Spinal cord (tissue), 10 donors: ENCODE data around the gene TEFM. TPM values are rescaled to one million over a fixed set of nuclear protein-coding genes. Genes with fewer than 3 reads are reported as not detected.

Source experiments
- DNase-seq, 6 donors: peaks; one replicate each; pipeline versions ENCODE4 v3.0.0 to v3.0.0-alpha.2; 2013 to 2015; ENCODE audit warnings: low spot score in 6 of 6, low read depth in 4 of 6
- H3K27ac ChIP-seq: one replicate; pipeline ENCODE4 v1.5.1; 2013; ENCODE audit warnings: low read depth, low read length, control low read depth
- H3K27me3 ChIP-seq: one replicate; pipeline ENCODE4 v1.6.1; 2013; ENCODE audit warnings: low read length; ENCODE audit not compliant: control insufficient read depth, insufficient read depth
- H3K36me3 ChIP-seq: one replicate; pipeline ENCODE4 v1.6.1; 2013; ENCODE audit warnings: low read length; ENCODE audit not compliant: control insufficient read depth, insufficient read depth
- H3K4me1 ChIP-seq: one replicate; pipeline ENCODE4 v1.6.1; 2013; ENCODE audit warnings: low read length; ENCODE audit not compliant: control insufficient read depth, insufficient read depth
- H3K4me3 ChIP-seq: one replicate; pipeline ENCODE4 v1.5.1; 2013; ENCODE audit warnings: low read depth, low read length, control low read depth
- H3K9me3 ChIP-seq: one replicate; pipeline ENCODE4 v1.6.1; 2013; ENCODE audit warnings: low read length; ENCODE audit not compliant: control insufficient read depth, insufficient read depth
- WGBS: methylation state at CpG from one replicate; pipeline ENCODE4 v1.1.5; 2013; ENCODE audit warnings: missing lambda C conversion rate; ENCODE audit not compliant: insufficient coverage; 5-methylcytosine and 5-hydroxymethylcytosine counted together
- polyA plus RNA-seq, 2 donors: library from polyadenylated mRNA; unstranded; fragments of 120-200 nt; gene quantifications; one replicate each; pipeline ENCODE4 v1.2.1, GENCODE V29; 2013; ENCODE audit not compliant: insufficient read length in 2 of 2
- small RNA-seq: library from RNA; depleted of rRNA; stranded (forward); fragments of <200 nt; gene quantifications from one replicate; pipeline ENCODE3, GENCODE V24; 2014; ENCODE audit warnings: low replicate concordance
- total RNA-seq, 2 donors: library from RNA; depleted of rRNA in 1 of 2; stranded (reverse); fragments of 120-200 nt in 1 of 2; fragments of >200 nt in 1 of 2; gene quantifications; one replicate each; pipeline versions ENCODE4 v1.2.3 to v1.2.4, GENCODE V29; 2013 to 2014
- donor health status: healthy.

TEFM gene
- total and polyA plus RNA-seq, 4 donors, result 13.4 to 22.2 (median 18.4) TPM

DNA sequence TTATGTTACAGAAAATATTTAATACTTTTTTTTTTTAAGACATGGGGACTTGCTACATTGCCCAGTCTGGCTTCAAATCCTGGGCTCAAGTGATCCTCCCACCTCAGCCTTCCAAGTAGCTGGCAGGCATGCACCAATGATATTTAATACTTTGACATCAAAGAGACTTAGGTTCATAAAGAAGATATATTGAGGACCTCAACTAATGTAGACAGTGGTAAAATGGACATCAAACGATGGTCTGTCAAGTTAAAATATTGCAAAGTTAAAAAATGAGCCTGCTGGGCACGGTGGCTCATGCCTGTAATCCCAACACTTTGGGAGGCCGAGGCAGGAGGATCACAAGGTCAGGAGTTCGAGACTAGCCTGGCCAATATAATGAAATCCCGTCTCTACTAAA, 8.7 kb downstream of the TEFM start:
- Histone ChIP-seq H3K4me1 (no peaks in the 10 kb centered on the region), H3K27me3 (no peaks in the 10 kb centered on the region), H3K27ac (no peak overlapping the region), H3K36me3 (peaks cover 13% of the 10 kb centered on the region), H3K4me3 (no peak overlapping the region), H3K9me3 (no peaks in the 10 kb centered on the region)
- 86% methylated on average over 3 of the region's 5 CpGs for WGBS
- DNase-seq, result no peak

DNA sequence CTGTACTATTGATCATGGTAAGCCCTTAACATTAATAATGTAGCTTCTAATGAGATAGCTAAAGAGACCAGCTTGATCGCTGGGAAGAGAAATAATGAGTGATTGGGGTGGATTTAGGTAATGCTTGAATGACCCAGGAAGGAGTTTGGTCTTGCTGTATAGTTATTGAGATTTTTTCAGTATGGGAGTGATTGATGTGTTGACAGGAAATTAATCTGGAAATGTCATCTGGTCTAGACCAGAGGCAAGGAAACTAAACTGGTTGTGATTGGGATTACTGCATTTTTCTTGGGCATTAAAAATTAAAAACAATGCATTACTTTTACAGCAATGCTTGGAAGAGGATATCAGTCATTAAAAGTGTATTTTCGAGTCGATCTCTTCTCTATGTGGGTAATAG, 11.8 kb downstream of the TEFM start:
- H3K27ac ChIP-seq, result no peak overlapping the region
- no peak overlapping the region for H3K4me3 ChIP-seq
- H3K27me3 ChIP-seq, result no peaks in the 10 kb centered on the region
- peaks cover 19% of the 10 kb centered on the region for H3K36me3 ChIP-seq
- DNase-seq, result no peak
- H3K9me3 ChIP-seq, result no peaks in the 10 kb centered on the region
- H3K4me1 ChIP-seq, result no peaks in the 10 kb centered on the region
- 100% methylated on average over 1 of the region's 3 CpGs for WGBS

DNA sequence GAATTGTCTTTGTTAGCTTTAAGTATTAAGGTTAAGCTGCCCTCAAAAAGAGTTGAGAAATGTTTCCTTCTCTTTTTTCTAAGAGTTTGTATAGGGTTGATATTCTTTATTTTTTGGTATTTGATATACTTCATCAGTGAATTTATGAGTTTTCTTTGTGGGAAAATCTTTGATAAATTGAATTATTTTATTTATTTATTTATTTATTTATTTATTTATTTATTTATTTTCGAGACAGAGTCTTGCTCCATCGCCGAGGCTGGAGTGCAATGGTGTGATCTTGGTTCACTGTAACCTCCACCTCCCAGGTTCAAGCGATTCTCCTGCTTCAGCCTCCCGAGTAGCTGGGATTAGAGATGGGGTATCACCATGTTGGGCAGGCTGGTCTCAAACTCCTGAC, 19.9 kb downstream of the TEFM start:
- Histone ChIP-seq H3K4me1 (no peaks in the 10 kb centered on the region), H3K4me3 (no peak overlapping the region), H3K9me3 (no peaks in the 10 kb centered on the region), H3K36me3 (peaks cover 5% of the 10 kb centered on the region), H3K27ac (no peak overlapping the region), H3K27me3 (no peaks in the 10 kb centered on the region)
- no peak for DNase-seq
- 100% methylated on average over 1 of the region's 5 CpGs for WGBS

DNA sequence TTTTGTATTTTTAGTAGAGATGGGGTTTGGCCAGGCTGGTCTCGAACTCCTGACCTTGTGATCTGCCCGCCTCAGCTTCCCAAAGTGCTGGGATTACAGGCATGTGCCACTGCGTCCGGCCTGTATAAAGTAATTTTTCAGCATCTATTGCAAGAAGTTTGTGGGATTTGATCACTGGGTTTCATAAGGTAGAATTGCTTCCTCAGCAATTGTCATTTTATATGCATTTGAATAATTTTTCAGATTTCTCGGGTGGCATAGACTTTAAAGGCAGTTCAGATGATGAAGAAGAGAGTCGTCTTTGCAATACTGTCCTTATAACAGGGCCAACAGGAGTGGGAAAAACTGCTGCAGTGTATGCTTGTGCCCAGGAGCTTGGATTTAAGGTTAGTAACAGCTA, 37.0 kb downstream of the TEFM start:
- Histone ChIP-seq H3K36me3 (peaks cover 9% of the 10 kb centered on the region), H3K9me3 (no peaks in the 10 kb centered on the region), H3K4me3 (no peak overlapping the region), H3K4me1 (no peaks in the 10 kb centered on the region), H3K27me3 (no peaks in the 10 kb centered on the region), H3K27ac (no peak overlapping the region)
- DNase-seq, result no peak
- 100% methylated on average over 4 of the region's 6 CpGs for WGBS

DNA sequence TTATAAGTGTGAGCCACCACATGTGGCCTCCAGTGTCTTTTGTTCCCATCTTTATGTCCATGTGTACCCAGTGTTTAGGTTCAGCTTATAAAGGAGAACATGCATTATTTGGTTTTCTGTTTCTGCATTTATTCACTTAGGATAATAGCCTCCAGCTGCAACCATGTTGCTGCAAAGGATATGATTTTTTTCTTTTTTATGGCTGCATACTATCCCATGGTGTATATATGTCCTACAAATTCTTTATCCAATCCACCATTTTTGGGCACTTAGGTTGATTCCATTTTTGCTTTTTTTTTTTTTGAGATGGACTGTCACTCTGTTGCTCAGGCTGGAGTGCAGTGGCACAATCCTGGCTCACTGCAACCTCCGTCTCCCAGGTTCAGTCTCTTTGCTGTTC, 41.4 kb downstream of the TEFM start:
- Histone ChIP-seq H3K9me3 (no peaks in the 10 kb centered on the region), H3K4me1 (no peaks in the 10 kb centered on the region), H3K27ac (no peak overlapping the region), H3K27me3 (no peaks in the 10 kb centered on the region), H3K36me3 (peaks cover 28% of the 10 kb centered on the region), H3K4me3 (no peak overlapping the region)
- WGBS, result no CpG with 5 or more reads among the region's 1 CpG
- no peak for DNase-seq

DNA sequence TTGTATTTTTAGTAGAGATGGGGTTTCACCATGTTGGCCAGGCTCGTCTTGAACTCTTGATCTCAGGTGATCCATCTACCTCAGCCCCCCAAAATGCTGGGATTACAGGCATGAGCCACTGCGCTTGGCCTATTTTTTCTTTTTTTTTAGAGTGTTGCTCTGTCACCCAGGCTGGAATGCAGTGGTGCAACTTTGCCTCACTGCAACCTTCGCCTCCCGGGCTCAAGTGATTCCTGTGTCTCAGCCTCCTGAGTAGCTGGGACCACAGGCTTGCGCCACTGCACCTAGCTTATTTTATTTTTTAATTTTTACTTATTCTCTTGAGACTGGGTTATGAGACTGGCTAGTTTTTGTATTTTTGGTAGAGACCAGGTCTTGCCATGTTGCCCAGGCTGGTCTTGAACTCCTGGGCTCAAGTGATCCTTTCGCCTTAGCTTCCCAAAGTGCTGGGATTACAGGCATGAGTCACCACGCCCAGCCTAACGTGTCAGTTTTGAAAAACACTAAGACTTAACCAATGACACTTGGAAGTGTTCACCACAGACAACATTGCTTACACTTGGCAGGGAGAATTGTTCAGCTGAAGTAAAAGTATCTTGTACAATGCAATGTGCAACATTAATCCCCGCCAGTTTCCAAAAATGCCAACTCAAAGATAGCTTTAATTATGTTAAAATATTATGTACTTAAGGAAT, 47.3 kb downstream of the TEFM start:
- Histone ChIP-seq H3K36me3 (peaks cover 37% of the 10 kb centered on the region), H3K9me3 (no peaks in the 10 kb centered on the region), H3K27me3 (no peaks in the 10 kb centered on the region), H3K4me3 (no peak overlapping the region), H3K27ac (no peak overlapping the region), H3K4me1 (no peaks in the 10 kb centered on the region)
- WGBS, result 100% methylated on average over 3 of the region's 9 CpGs
- DNase-seq, result no peak

DNA sequence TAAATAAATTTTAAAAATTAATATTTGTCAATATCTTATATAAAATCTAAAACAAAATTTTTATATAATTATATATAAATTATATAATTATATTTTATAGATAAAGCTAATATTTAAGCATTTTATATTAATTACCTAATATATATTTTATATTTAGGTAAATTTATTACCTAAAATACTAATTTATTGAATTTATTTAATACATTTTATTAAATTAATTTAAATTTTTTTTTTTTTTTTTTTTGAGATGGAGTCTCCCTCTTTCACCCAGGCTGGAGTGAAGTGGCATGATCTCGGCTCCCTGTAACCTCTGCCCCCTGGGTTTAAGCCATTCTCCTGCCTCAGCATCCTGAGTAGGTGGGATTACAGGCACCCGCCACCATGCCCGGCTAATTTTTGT, 51.9 kb downstream of the TEFM start:
- Histone ChIP-seq H3K4me3 (no peak overlapping the region), H3K9me3 (no peaks in the 10 kb centered on the region), H3K36me3 (peaks cover 16% of the 10 kb centered on the region), H3K27ac (no peak overlapping the region), H3K27me3 (no peaks in the 10 kb centered on the region), H3K4me1 (no peaks in the 10 kb centered on the region)
- WGBS, result no CpG with 5 or more reads among the region's 3 CpGs
- DNase-seq, result no peak

Small RNA genes lying within 50 kb of the gene (small RNA-seq; reads per million reads assigned to genes)
- not detected for gene RNU6-298P

Other genes with a start within 250 kb of the TEFM start
- gene CRLF3, start 81.5 kb downstream of the TEFM start, total RNA-seq, result 10 to 100 TPM; 11.1 to 12.3 TPM
- gene CRLF3, start 81.5 kb downstream of the TEFM start, polyA plus RNA-seq, result 10 to 100 TPM; 14.4 to 31.0 TPM
- 1 to 10 TPM; 4.1 to 5.4 TPM for gene ATAD5, start 74.3 kb downstream of the TEFM start, total RNA-seq
- 1 to 10 TPM; 4.0 to 5.3 TPM for gene ATAD5, start 74.3 kb downstream of the TEFM start, polyA plus RNA-seq
- gene ADAP2, start 15.7 kb upstream of the TEFM start, total RNA-seq, result 10 to 100 TPM; 12.0 to 15.8 TPM
- 1 to 10 TPM; 8.2 to 8.4 TPM for gene ADAP2, start 15.7 kb upstream of the TEFM start, polyA plus RNA-seq
- gene RNF135, start 64.8 kb upstream of the TEFM start, total RNA-seq, result 10 to 100 TPM in 1 of 2 donors, 1 to 10 TPM in 1; 6.6 to 15.6 TPM
- 10 to 100 TPM in 1 of 2 donors, 1 to 10 TPM in 1; 7.9 to 10.2 TPM for gene RNF135, start 64.8 kb upstream of the TEFM start, polyA plus RNA-seq
- gene NF1, start 188.7 kb upstream of the TEFM start, total RNA-seq, result 100 to 1,000 TPM in 1 of 2 donors, 10 to 100 TPM in 1; 53.8 to 140 TPM
- gene NF1, start 188.7 kb upstream of the TEFM start, polyA plus RNA-seq, result 10 to 100 TPM; 41.1 to 56.1 TPM